ENCODE measurements around the gene MYH9. TPM values are rescaled to one million over a fixed set of nuclear protein-coding genes. Genes with fewer than 3 reads are reported as not detected.
"Not testable (repeated sequence)": the region's sequence is repeated elsewhere in the genome, so short reads cannot be mapped to it uniquely, and the experiment has no call there.

Gene MYH9
- total RNA-seq, 4 donors from 2014 or later, result 284 to 323 (median 294) TPM

GRCh38 chr22:36430863-36431262, 43.1 kb upstream of the MYH9 start:
- no peaks in the 10 kb centered on the region for H3K9me3 ChIP-seq
- WGBS, result 81% methylated on average over 9 of the region's 9 CpGs
- TF ChIP-seq EP300 (IDR thresholded peaks at IDR 0.05), result no peak
- no peak for TF ChIP-seq POLR2AphosphoS5 (IDR thresholded peaks at IDR 0.05)
- TF ChIP-seq POLR2A (IDR thresholded peaks at IDR 0.05), result no peak
- TF ChIP-seq, protein P1, sequence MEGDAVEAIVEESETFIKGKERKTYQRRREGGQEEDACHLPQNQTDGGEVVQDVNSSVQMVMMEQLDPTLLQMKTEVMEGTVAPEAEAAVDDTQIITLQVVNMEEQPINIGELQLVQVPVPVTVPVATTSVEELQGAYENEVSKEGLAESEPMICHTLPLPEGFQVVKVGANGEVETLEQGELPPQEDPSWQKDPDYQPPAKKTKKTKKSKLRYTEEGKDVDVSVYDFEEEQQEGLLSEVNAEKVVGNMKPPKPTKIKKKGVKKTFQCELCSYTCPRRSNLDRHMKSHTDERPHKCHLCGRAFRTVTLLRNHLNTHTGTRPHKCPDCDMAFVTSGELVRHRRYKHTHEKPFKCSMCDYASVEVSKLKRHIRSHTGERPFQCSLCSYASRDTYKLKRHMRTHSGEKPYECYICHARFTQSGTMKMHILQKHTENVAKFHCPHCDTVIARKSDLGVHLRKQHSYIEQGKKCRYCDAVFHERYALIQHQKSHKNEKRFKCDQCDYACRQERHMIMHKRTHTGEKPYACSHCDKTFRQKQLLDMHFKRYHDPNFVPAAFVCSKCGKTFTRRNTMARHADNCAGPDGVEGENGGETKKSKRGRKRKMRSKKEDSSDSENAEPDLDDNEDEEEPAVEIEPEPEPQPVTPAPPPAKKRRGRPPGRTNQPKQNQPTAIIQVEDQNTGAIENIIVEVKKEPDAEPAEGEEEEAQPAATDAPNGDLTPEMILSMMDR (IDR thresholded peaks at IDR 0.05), result no peak

GRCh38 chr22:36427952-36428351, 40.2 kb upstream of the MYH9 start:
- H3K27ac ChIP-seq; DNase-seq (ENCODE audit: low spot score in 2 of 2); H3K9me3 ChIP-seq; H3K4me3 ChIP-seq; H3K4me1 ChIP-seq; H3K36me3 ChIP-seq; H3K27me3 ChIP-seq: not testable (repeated sequence)
- WGBS, result 93% methylated on average over 11 of the region's 11 CpGs

More at GRCh38 chr22:36430863-36431262, 43.1 kb upstream of the MYH9 start:
- Histone ChIP-seq H3K4me1 (peaks cover 14% of the 10 kb centered on the region), H3K27me3 (no peaks in the 10 kb centered on the region), H3K36me3 (no peaks in the 10 kb centered on the region), H3K4me3 (no peak overlapping the region), H3K27ac (no peak overlapping the region)
- DNase-seq (ENCODE audit: low spot score in 2 of 2), result no peak

GRCh38 chr22:36425977-36426523, 38.3 kb upstream of the MYH9 start:
- no peak for DNase-seq (ENCODE audit: low spot score in 2 of 2)
- no peaks in the 10 kb centered on the region for H3K27me3 ChIP-seq
- peaks cover 3% of the 10 kb centered on the region for H3K4me1 ChIP-seq
- H3K27ac ChIP-seq, result no peak overlapping the region
- TF ChIP-seq, protein P1 (IDR thresholded peaks at IDR 0.05), result no peak
- TF ChIP-seq EP300 (IDR thresholded peaks at IDR 0.05), result no peak
- no peak for TF ChIP-seq POLR2A (IDR thresholded peaks at IDR 0.05)
- H3K36me3 ChIP-seq, result no peaks in the 10 kb centered on the region
- WGBS, result 78% methylated on average over 2 of the region's 2 CpGs
- no peak overlapping the region for H3K4me3 ChIP-seq
- H3K9me3 ChIP-seq, result no peaks in the 10 kb centered on the region

DNA sequence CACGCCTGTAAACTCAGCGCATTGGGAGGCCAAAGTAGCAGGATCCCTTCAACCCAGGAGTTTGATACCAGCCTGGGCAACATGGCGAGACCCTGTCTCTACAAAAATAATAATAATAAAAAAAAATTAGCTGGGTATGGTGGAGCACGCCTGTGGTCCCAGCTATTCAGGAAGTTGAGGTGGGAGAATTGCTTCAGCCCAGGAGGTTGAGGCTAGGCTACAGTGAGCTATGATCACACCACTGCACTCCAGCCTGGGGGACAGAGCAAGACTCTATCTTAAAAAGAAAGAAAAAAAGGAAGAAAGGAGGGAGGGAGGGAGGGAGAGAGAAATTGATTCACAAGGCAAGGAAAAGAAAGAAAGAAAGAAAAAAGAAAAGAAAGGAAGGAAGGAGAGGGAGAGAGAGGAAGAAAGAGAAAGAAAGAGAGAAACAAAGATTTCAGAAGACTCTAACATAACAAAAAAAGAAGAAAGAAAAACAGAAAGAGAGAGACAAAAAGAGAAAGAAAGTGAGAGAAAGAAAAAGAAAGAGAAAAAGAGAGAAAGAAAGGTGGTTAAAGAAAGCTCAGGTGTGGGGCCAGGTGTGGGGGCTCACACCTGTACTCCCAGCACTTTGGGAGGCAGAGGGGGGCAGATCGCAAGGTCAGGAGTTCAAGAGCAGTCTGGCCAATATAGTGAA, 37.3 kb upstream of the MYH9 start:
- Histone ChIP-seq H3K27me3 (no peaks in the 10 kb centered on the region), H3K27ac (no peak overlapping the region), H3K4me3 (no peak overlapping the region), H3K36me3 (no peaks in the 10 kb centered on the region), H3K9me3 (no peaks in the 10 kb centered on the region), H3K4me1 (peaks cover 3% of the 10 kb centered on the region)
- TF ChIP-seq POLR2AphosphoS5 (IDR thresholded peaks at IDR 0.05) (no peak), EP300 (IDR thresholded peaks at IDR 0.05) (no peak)
- TF ChIP-seq, protein P1 (IDR thresholded peaks at IDR 0.05), result no peak
- DNase-seq (ENCODE audit: low spot score in 2 of 2), result no peak
- WGBS, result 94% methylated on average over 5 of the region's 5 CpGs

GRCh38 chr22:36424466-36424865, 36.7 kb upstream of the MYH9 start:
- not testable (repeated sequence) for H3K4me3 ChIP-seq; H3K27ac ChIP-seq; H3K4me1 ChIP-seq; H3K27me3 ChIP-seq; H3K9me3 ChIP-seq; DNase-seq (ENCODE audit: low spot score in 2 of 2); H3K36me3 ChIP-seq
- 80% methylated on average over 5 of the region's 5 CpGs for WGBS

DNA sequence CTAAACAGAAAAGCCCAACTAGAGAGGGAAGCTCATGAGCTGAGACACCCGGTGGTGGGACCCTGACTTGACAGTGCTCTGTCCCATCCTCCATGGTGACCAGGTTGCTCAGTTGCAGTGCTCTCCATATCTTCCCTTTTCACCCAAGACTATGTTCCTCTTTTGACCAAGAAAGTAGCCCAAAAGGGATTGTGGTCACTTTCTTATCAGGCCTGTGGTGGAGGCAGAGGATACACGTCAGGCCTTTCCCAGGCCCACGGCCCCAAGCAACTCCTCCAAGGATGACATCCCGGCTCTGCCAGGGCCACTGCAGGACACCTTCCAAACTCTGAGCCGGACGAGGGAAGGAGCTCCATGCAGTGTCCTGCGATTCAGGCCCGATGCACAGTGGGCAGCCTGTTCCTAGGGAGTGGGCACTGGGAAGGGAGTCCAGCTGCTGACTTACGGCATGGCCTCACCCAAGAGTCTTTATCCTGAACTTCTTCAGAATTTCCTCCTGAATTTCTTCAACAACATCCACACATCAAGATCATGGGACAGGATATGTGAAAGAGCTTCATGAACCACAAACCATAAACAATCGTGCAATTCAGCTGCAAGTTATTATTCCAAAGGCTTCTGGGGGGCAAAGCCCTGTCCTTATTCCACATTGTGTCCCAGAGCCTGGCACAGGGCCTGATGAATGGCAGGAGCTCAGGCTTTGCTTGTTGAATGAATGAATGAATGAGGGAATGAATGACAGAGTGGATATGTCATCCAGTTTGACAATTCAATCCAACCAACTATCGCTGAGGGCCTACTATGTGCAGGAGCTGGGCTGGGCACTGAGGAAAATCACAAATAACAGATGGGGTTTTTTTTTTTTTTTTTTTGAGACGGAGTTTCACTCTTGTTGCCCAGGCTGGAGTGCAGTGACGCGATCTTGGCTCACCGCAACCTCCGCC, 36.0 kb upstream of the MYH9 start:
- Histone ChIP-seq H3K4me3 (no peak overlapping the region), H3K36me3 (no peaks in the 10 kb centered on the region), H3K27me3 (no peaks in the 10 kb centered on the region), H3K27ac (no peak overlapping the region), H3K4me1 (peaks cover 10% of the 10 kb centered on the region), H3K9me3 (no peaks in the 10 kb centered on the region)
- no peak for DNase-seq (ENCODE audit: low spot score in 2 of 2)
- no peak for TF ChIP-seq POLR2AphosphoS5 (IDR thresholded peaks at IDR 0.05)
- TF ChIP-seq, protein P1 (IDR thresholded peaks at IDR 0.05), result no peak
- TF ChIP-seq EP300 (IDR thresholded peaks at IDR 0.05), result no peak
- TF ChIP-seq POLR2A (IDR thresholded peaks at IDR 0.05), result no peak
- WGBS, result 82% methylated on average over 16 of the region's 16 CpGs
